GM23248 (cell line): ENCODE results near the gene ZNF469. TPM values are rescaled to one million over a fixed set of nuclear protein-coding genes. Genes with fewer than 3 reads are reported as not detected.
A peak's percentile ranks its signal among the peaks of the same experiment; 100 is the strongest.

Experiments used
- DNase-seq: peaks from one replicate; pipeline ENCODE4 v3.0.0-alpha.2; 2015
- H2AFZ ChIP-seq: fragments of 200-600 bp; sonication (generic); 2 replicates; pipeline ENCODE4 v1.6.1; 2016; ENCODE audit warnings: antibody characterized with exemption
- H3F3A ChIP-seq: fragments of 200-600 bp; sonication (generic); 2 replicates; pipeline ENCODE4 v1.6.1; 2016; ENCODE audit warnings: mild to moderate bottlenecking, antibody characterized with exemption, mixed run types; ENCODE audit not compliant: insufficient read depth
- H3K27ac ChIP-seq: fragments of 200-600 bp; sonication (generic); 2 replicates; pipeline ENCODE4 v1.5.1; 2016; ENCODE audit warnings: mild to moderate bottlenecking
- H3K27me3 ChIP-seq: fragments of 200-600 bp; sonication (generic); replicated peaks from 2 replicates; pipeline ENCODE4 v1.6.1; 2016; ENCODE audit warnings: mild to moderate bottlenecking; ENCODE audit not compliant: insufficient read depth
- H3K36me3 ChIP-seq: fragments of 200-600 bp; sonication (generic); 2 replicates; pipeline ENCODE4 v1.6.1; 2016; ENCODE audit warnings: low read depth, mild to moderate bottlenecking
- H3K4me1 ChIP-seq: fragments of 200-600 bp; sonication (generic); 2 replicates; pipeline ENCODE4 v1.6.1; 2016; ENCODE audit warnings: mild to moderate bottlenecking; ENCODE audit not compliant: insufficient read depth
- H3K4me2 ChIP-seq: fragments of 200-600 bp; sonication (generic); one replicate; pipeline ENCODE4 v1.6.1; 2016; ENCODE audit warnings: mild to moderate bottlenecking; ENCODE audit not compliant: unreplicated experiment
- H3K4me3 ChIP-seq: fragments of 200-600 bp; sonication (generic); 2 replicates; pipeline ENCODE4 v1.5.1; 2016; ENCODE audit warnings: mild to moderate bottlenecking
- H3K79me2 ChIP-seq: fragments of 200-600 bp; sonication (generic); 2 replicates; pipeline ENCODE4 v1.6.1; 2016; ENCODE audit warnings: mild to moderate bottlenecking; ENCODE audit not compliant: insufficient read depth
- H3K9ac ChIP-seq: fragments of 200-600 bp; sonication (generic); 2 replicates; pipeline ENCODE4 v1.6.1; 2016; ENCODE audit warnings: mild to moderate bottlenecking
- H3K9me2 ChIP-seq: fragments of 200-600 bp; sonication (generic); 2 replicates; pipeline ENCODE4 v1.6.1; 2016; ENCODE audit warnings: mixed run types, mild to moderate bottlenecking, moderate library complexity; ENCODE audit not compliant: insufficient read depth
- H3K9me3 ChIP-seq: fragments of 200-600 bp; sonication (generic); one replicate; pipeline ENCODE4 v1.6.1; 2017; ENCODE audit warnings: low read depth
- H4K20me1 ChIP-seq: fragments of 200-600 bp; sonication (generic); 2 replicates; pipeline ENCODE4 v1.6.0; 2016; ENCODE audit not compliant: insufficient read depth
- EZH2 ChIP-seq: fragments of 200-600 bp; sonication (generic); IDR thresholded peaks from 2 replicates; pipeline ENCODE4 v1.6.1; 2018; ENCODE audit warnings: antibody characterized with exemption, mild to moderate bottlenecking; ENCODE audit not compliant: insufficient read depth, poor library complexity, severe bottlenecking
- EZH2phosphoT487 ChIP-seq: fragments of 200-600 bp; sonication (generic); IDR thresholded peaks from 2 replicates; pipeline ENCODE4 v1.6.1; 2018; ENCODE audit warnings: antibody characterized with exemption, moderate library complexity, mild to moderate bottlenecking, low read depth; ENCODE audit not compliant: insufficient read depth
- WGBS, 2 experiments: methylation state at CpG; one replicate each; pipeline ENCODE4 v1.1.6; 2015 to 2017; ENCODE audit warnings: low lambda C conversion rate in 2 of 2, low coverage in 1 of 2; ENCODE audit errors: missing lambda C conversion rate in 2 of 2; 5-methylcytosine and 5-hydroxymethylcytosine counted together
- in situ Hi-C: fragments of 300-500 bp; cut with MboI; formaldehyde crosslinking; loops from 2 replicates; pipeline ENCODE4 v1.15.0; 2020
- polyA plus RNA-seq: library from polyadenylated mRNA; unstranded; fragments of >200 nt; fragmentation: Nextera tagmentation; extraction: Ambion mirVana; gene quantifications from 2 replicates; pipeline ENCODE4 v1.2.1, GENCODE V29; 2016
- total RNA-seq: library from RNA; depleted of rRNA; stranded (reverse); fragments of >200 nt; shearing (Covaris generic); gene quantifications from 2 replicates; pipeline ENCODE4 v1.2.3, GENCODE V29; 2014

The ZNF469 gene
- total and polyA plus RNA-seq, 2 experiments from 2014 or later, result 0.65 to 2.6 TPM

DNA sequence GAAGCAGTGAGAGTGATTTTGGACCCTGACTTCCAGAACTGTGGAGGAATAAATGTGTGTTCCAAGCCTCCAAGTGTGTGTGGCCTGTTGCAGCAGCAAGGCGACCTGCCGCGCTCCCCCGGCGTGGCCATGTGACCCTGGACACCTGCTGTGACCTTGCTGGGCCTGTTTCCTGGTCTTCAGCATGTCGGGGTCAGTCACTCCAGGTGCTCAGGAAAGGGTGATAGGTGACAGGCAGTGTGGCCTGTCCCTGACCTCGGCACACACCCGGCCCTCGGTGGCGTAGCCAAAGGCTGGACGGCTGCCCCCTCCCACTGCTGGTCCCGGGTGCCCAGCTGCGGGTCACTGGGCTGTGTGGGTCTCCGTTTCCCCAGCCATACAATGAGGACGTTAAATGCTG lies 31.8 kb upstream of the ZNF469 start:
- in situ Hi-C loops, result no loop called here

DNA sequence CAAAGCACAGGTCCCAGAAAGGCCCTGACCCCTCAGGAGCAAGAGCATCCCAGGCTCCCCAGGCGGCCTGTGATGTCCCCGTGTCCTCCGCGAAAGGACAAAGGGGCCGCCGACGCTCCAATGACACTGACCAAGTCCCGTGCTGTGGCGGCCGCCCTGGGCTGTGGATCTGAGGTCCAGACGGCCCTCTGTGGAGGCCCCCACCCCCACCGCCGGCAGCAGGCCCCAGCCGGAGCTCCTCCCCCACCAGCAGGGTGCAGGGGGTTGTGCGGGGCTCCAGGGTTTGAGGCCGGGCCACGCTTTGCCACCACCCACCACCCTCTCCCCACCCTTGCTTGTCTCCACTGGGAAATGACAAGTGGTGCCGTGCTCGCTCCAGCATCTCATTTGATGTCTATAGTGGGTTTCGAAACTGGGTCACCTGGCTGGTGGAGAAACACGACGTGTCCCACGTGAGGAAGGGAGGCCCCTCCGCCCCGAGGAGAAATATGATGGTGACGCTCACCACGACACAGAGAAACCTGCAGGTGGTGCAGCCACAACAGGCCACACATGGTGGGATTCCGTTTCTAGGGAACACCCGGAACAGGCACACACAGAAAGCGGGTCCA lies 31.2 kb upstream of the ZNF469 start:
- WGBS, 2 experiments, result 90 to 94% methylated on average over 18 to 30 of the region's 30 CpGs
- H3K4me3 ChIP-seq, result no peak overlapping the region

More for the DNA sequence above, 31.8 kb upstream of the ZNF469 start:
- H3K9ac ChIP-seq, result no peak overlapping the region
- no peak overlapping the region for H3K4me2 ChIP-seq
- no peaks in the 10 kb centered on the region for H3F3A ChIP-seq
- no peaks in the 10 kb centered on the region for H3K9me2 ChIP-seq
- H3K4me1 ChIP-seq, result no peaks in the 10 kb centered on the region
- no peaks in the 10 kb centered on the region for H3K9me3 ChIP-seq
- TF ChIP-seq EZH2, result no peak
- no peak for TF ChIP-seq EZH2phosphoT487
- no peaks in the 10 kb centered on the region for H4K20me1 ChIP-seq
- WGBS, 2 experiments, result 80 to 88% methylated on average over 15 of the region's 15 CpGs
- no peak overlapping the region for H3K27ac ChIP-seq
- H3K79me2 ChIP-seq, result no peaks in the 10 kb centered on the region
- no peaks in the 10 kb centered on the region for H3K27me3 ChIP-seq
- H3K36me3 ChIP-seq, result no peaks in the 10 kb centered on the region
- H3K4me3 ChIP-seq, result no peak overlapping the region
- DNase-seq, result no peak
- H2AFZ ChIP-seq, result no peak overlapping the region

DNA sequence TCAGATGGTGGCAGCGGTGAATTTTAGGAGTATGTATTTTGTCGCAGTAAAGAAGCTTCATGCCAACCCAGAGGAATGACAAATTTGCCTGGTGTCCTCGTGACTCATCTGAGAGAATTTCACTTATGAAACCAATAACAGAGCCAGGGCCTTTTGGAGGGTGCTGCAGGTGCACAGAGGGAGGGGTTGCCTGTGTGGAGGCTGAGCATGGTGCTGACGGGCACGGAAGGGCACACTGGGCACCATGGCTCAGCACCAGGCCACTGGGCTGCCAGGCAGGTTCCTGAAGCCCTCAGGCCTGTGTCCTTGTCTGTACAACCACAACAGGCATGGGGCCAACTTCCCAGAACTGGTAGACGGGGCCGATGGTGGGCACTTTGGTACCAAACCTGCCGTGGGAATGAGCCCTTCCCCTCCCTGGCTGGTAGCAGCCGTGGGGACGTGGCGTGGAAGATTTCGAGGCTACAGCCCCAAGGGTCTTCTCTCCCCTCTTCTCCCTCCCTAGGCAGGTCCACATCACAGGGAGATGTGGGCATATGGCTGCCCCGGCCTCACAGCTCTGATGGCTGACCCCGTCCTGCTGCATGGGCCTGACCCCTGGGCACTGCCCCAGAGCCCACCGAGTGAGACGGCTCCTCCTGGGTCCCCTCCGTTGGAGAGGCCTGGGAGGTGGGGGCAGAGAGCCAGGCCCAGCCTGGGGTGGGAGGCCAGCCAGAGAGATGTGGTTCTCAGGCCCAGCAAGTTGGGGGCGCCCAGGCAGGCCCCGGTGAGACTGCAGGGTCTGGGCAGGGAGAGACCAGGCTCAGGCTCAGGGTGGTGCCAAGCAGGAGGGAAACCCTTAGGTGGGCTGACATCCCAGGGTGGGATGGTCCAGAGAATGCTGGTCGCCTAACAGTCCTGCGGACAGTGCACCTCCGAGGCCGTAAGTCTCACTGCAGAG lies 30.2 kb upstream of the ZNF469 start:
- 75 to 82% methylated on average over 22 to 23 of the region's 23 CpGs for WGBS, 2 experiments
- H3K27me3 ChIP-seq, result no peaks in the 10 kb centered on the region
- TF ChIP-seq EZH2, result no peak
- no peak for TF ChIP-seq EZH2phosphoT487
- H3K9ac ChIP-seq, result no peak overlapping the region
- H3K36me3 ChIP-seq, result no peaks in the 10 kb centered on the region
- H2AFZ ChIP-seq, result no peak overlapping the region
- H3K79me2 ChIP-seq, result no peaks in the 10 kb centered on the region
- H3K4me3 ChIP-seq, result no peak overlapping the region
- no peaks in the 10 kb centered on the region for H3K9me3 ChIP-seq
- H3K27ac ChIP-seq, result no peak overlapping the region
- H4K20me1 ChIP-seq, result no peaks in the 10 kb centered on the region
- no peaks in the 10 kb centered on the region for H3K9me2 ChIP-seq
- H3K4me2 ChIP-seq, result no peak overlapping the region
- H3K4me1 ChIP-seq, result no peaks in the 10 kb centered on the region
- no peaks in the 10 kb centered on the region for H3F3A ChIP-seq
- in situ Hi-C loops, result no loop called here
- peak; percentile 47 for DNase-seq

More for the DNA sequence above, 31.2 kb upstream of the ZNF469 start:
- Histone ChIP-seq H3F3A (no peaks in the 10 kb centered on the region), H3K9ac (no peak overlapping the region), H4K20me1 (no peaks in the 10 kb centered on the region), H3K27me3 (no peaks in the 10 kb centered on the region), H3K4me1 (no peaks in the 10 kb centered on the region), H3K27ac (no peak overlapping the region), H3K9me3 (no peaks in the 10 kb centered on the region), H3K4me2 (no peak overlapping the region), H3K79me2 (no peaks in the 10 kb centered on the region), H2AFZ (no peak overlapping the region), H3K9me2 (no peaks in the 10 kb centered on the region), H3K36me3 (no peaks in the 10 kb centered on the region)
- TF ChIP-seq EZH2phosphoT487 (no peak), EZH2 (no peak)
- in situ Hi-C loops, result no loop called here
- no peak for DNase-seq

DNA sequence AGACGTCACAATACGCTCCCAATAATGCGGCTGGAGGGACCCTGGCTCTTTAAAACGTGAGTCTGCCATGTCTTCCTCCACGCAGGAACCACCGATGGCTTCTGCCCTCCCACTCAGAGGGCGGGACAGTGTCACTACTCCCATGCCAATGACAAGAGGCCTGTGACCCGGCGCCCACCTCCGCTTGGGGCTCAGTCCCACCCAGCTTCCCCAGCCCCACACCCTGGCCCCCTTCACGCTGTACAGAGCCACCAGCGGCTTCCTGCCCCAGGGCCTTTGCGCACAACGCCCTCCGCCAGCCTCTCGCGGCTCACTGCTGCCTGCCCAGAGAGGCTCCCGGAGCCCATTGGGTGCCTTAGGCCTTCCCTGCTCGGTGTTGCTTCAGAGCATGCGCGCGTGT lies 29.5 kb upstream of the ZNF469 start:
- no peaks in the 10 kb centered on the region for H3K79me2 ChIP-seq
- no peaks in the 10 kb centered on the region for H3K9me2 ChIP-seq
- no peaks in the 10 kb centered on the region for H3K4me1 ChIP-seq
- H3K36me3 ChIP-seq, result no peaks in the 10 kb centered on the region
- no peaks in the 10 kb centered on the region for H3F3A ChIP-seq
- no peak overlapping the region for H3K27ac ChIP-seq
- in situ Hi-C loops, result no loop called here
- 85 to 98% methylated on average over 11 to 22 of the region's 22 CpGs for WGBS, 2 experiments
- no peak for TF ChIP-seq EZH2phosphoT487
- no peak overlapping the region for H3K9ac ChIP-seq
- no peaks in the 10 kb centered on the region for H4K20me1 ChIP-seq
- H3K27me3 ChIP-seq, result no peaks in the 10 kb centered on the region
- H3K9me3 ChIP-seq, result no peaks in the 10 kb centered on the region
- no peak for DNase-seq
- H3K4me2 ChIP-seq, result no peak overlapping the region
- no peak overlapping the region for H2AFZ ChIP-seq
- no peak overlapping the region for H3K4me3 ChIP-seq
